GM21447 (cell line): ENCODE measurements around the gene AP1G1.
"Not testable (repeated sequence)": the region's sequence is repeated elsewhere in the genome, so short reads cannot be mapped to it uniquely, and the experiment has no call there.

Source experiments
- ATAC-seq: cut with Tn5 transposase; IDR thresholded peaks from one replicate; pipeline ENCODE4 v1.9.1; 2021; ENCODE audit not compliant: unreplicated experiment

Gene AP1G1

DNA sequence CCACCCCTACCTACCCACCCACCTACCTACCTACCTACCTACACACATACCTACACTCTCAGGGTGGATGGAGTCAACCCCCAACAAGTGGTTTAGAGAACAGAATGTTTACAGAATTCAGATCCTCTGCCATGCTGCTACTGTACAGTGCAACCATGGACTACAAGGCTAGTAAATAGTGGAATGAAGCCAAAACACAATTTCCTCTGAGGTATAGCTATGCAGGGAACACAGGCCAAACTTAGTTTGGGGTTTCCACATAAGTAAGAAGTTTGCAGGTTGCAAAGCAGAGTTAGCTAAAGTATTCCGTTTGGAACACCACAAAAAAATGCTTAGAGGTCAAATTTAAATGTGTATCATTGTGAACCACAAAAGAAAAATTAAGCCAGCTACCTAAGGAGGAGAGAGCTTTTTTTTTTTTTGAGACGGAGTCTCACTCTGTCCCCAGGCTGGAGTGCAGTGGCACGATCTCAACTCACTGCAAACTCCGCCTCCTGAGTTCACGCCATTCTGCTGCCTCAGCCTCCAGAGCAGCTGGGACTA, 2.7 kb upstream of the AP1G1 start:
- ATAC-seq: no peak

DNA sequence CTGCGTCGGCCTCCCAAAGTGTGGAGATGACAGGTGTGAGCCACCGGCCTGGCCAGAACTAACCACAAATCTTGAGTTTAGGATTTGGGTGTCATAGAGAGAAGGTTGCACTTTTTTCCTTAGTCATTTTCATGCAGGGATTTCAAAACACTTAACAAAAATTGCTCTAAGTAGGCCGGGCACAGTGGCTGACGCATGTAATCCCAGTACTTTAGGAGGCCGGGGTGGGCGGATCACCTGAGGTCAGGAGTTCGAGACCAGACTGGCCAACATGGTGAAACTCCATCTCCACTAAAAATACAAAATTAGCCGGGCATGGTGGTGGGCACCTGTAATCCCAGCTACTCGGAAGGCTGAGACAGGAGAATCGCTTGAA, 1.5 kb upstream of the AP1G1 start:
- ATAC-seq: not testable (repeated sequence)

DNA sequence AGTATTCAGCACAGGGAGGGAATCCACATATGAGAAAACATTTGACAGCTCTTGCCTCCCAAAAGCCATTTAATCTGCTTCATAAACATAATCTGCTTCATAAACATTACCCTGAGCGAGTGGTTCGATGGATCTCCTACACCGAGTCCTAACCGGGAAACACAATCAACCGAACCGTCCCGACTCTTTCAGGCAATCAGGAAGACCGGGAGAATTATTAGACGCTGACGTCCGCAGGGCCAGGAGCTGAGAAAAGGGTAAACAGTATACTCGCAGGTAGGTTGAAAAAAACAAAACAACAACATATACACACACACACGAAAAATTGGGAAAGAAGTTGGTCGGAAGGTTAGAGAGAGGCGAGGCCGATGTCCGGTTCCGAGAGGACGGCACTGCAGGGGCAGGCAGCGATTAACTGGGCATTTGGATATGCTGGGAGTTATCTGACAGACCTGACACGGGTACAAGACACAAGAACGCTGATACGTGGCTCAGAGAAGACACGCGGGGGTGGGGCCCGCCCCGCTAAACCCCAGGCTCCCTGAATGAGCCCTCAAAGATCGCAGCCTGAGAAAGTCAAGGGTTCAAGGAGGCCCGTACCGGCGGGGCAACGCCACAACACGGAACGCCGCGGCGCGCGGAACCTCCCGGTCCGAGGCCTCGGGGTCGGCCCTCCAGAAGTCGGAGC, 585 bp downstream of the AP1G1 start:
- peak; percentile 43 for ATAC-seq

DNA sequence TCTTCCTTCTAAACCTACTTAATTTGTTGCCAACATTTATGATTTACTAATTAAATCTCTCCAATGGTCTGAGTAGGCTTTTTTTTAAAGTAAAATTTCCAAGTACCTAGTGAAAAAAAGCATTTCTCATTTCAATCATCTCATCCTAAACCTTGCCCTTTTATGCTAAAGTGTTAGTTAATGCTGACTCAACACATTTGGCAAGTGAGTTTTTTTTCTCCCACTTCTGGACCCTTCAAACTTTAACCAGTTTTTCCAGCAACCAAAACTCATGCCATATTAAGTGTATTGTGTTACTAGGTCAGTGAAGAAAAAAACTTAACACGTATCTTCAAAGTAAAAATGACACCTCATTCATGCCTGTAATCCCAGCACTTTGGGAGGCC, 5.3 kb downstream of the AP1G1 start:
- no peak for ATAC-seq

DNA sequence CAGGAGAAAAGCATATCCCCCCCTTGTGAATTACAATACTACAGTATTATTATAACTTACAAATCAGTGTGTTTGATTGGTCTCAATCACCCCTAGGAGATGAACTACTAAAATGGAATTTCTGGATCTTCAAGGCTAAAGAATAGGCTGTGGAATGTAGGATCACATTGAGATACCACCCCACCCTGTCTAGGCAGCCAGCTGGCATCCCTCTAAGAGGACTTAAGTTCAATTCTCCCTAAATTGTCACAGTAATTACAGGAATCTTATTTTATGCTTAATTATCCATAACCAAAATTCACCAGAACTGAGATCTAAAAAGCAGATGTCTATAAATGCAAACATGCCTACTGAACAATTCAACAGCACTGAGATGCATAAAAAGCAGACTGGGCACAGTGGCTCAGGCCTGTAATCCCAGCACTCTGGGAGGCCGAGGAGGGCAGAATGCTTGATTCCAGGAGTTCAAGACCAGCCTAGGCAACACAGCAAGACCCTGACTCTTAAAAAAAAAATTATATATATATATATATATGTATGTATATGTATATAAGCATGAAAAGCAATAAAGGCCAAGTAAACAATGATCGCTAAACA, 12.0 kb downstream of the AP1G1 start:
- no peak for ATAC-seq

DNA sequence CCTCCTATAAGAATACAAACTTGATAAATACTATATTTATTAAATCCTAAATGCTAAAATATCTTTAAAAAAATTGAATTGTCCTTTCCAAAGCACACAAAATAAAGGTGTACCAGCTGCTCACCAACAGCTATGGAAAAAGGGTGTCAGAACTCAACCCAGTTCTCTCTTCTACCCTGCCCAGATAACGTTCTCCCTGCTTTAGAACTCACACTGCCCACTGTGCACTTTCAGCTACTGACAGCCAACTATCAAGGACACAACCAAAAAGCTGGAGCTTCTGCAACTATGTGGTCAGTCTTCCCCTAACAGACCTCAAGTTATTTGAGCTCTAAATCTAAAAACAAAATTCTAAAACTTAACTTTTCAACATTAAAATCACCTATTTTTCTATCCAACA, 13.7 kb downstream of the AP1G1 start:
- no peak for ATAC-seq

DNA sequence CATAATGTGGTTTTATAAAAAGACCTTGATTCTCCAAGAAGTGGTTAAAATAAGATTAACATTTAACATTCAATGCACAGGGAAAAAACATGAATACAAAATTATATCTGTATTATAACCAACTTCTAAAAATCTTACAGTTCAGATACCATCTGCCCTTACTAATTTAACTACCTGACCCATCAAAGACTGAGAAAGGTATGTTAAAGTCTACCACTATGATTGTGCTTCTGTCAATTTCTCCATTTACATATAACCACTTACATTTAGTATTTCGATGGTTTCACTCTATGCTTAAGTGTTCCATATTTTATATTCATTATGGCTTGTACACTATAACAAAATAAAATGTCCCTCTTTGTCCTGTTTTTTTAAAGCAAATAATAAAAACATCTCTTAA, 14.6 kb downstream of the AP1G1 start:
- no peak for ATAC-seq

DNA sequence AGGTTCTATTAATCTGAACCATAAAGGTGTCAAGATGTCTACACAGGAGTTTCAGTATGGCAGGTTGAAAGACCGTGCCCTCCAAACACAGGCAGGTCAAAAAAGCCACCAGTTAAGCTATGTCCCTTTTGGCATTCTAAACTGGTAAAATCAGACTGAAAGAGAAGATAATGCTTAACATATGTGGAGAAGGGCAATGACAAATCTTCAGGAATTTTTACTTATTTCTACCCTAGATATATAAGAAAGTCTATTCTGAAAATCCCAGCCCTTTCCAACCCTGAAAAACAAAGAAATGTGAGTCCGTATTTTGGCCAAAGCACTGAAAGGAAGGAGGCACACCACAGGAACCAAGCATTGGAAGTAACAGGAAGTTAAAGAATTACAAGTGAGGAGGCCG, 16.5 kb downstream of the AP1G1 start:
- ATAC-seq: no peak

DNA sequence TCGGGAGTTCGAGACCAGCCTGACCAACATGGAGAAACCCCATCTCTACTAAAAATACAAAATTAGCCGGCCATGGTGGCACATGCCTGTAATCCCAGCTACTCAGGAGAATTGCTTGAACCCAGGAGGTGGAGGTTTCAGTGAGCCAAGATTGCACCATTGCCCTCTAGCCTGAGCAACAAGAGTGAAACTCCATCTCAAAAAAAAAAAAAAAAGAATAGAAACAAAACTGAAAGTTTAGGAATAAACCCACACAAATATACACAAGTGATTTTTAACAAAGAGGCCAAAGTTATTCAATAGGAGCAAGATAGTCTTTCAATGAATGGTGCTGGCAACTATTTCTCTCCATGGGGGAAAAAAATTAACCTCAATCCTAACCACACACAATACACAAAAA, 18.3 kb downstream of the AP1G1 start:
- ATAC-seq: not testable (repeated sequence)

DNA sequence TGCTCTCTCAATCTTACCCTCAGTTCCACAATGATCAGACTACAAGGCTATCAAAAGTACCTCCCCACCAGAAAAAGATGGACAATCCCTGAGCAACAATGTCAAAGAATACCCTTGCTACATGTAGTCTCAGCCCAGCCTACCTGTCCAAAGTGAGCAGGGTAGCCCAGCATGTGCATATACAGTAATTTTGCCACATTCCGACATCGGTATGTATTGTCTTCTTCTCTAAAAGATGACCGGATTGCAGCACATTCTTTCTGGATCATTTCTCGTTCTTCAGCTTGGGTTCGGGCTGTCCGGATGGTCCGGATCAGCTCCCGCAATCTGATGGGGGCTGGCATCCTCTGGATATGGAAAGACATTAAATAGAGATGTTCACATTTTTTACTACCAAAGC, 19.5 kb downstream of the AP1G1 start:
- no peak for ATAC-seq

DNA sequence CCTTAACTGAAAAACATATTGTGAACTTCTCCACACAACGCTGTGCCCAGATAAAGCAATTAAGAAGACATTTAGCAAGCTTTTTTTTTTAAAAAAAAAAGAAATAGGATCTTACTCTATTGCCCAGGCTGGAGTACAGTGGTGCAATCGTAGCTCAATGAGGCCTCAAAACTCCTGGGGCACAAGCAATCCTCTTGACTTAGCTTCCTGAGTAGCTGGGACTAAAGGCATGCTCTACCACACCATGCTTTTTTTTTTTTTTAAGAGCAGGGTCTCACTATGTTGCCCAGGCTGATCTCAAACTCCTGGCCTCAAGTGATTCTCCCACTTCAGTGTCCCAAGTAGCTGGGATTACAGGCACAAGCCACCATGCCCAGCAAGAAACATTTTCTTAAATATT, 20.1 kb downstream of the AP1G1 start:
- ATAC-seq: no peak

DNA sequence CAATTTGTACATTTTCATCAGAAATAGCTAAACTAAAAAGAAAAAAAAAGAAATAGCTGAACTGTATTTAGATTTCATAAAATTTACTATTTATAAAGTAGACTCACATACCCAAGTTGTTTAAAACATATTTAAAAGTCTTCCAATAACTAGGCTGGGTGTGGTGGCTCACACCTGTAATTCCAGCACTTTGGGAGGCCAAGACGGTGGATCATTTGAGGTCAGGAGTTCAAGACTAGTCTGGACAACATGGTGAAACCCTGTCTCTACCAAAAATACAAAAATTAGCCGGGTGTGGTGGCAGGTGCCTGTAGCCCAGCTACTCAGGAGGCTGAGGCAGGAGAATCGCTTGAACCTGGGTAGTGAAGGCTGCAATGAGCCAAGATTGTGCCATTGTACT, 23.5 kb downstream of the AP1G1 start:
- ATAC-seq: not testable (repeated sequence)

DNA sequence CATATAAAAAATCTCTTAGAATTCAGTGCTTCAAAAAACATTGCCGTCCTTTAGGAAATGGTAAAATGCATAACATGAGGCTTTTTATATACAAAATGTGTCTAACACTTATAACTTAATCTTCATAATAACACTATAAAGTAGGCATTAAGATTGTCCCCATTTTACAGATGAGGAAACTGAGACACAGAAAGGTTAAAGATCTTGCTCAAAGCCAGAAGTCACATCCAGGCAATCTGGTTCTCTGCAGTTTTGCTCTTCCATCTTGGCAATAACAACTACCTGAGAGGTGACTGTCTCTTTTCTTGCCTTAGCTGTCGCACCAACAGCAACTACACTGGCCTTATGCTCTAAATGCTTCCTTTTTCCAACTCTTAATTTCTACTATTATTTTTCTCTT, 24.5 kb downstream of the AP1G1 start:
- ATAC-seq: no peak

DNA sequence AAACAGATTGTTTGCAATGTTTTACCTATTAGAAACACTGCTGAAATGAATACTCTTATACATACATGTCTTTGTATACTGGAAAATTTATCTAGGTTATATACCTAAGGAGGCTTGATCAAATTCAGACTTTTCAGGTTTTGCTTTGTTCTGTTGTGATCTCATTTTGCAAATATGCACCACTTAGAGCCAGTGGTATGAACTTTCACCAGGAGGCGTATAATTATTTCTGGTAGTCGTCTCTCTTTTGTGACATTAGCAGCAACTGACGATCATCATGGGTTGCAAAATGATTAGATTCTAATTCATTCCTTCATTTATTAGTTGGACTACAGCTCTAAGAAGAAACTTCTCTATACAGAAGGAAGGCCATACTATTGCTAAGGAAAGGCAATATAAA, 26.9 kb downstream of the AP1G1 start:
- ATAC-seq: no peak

DNA sequence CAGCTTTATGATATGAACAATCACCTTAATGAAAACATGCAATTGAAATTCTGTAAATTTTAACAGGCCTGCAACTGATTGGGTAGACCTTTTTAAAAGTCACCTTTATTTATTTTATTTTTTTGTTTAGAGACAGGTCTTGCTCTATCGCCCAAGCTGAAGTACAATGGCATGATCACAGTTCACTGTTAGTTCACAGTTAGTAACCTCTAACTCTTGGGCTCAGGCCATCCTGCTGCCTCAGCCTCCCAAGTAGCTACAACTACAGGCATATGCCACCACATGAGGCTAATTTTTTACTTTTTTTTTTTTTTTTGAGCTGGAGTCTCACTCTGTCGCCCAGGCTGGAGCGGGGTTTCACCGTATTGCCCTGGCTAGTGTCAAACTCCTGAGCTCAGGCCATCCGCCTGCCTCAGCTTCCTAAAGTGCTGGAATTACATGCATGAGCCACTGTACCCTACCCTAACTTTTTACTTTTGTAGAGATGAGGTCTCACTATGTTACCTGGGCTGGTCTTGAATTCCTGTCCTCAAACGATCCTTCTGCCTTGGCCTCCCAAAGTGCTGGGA, 28.0 kb downstream of the AP1G1 start:
- no peak for ATAC-seq

DNA sequence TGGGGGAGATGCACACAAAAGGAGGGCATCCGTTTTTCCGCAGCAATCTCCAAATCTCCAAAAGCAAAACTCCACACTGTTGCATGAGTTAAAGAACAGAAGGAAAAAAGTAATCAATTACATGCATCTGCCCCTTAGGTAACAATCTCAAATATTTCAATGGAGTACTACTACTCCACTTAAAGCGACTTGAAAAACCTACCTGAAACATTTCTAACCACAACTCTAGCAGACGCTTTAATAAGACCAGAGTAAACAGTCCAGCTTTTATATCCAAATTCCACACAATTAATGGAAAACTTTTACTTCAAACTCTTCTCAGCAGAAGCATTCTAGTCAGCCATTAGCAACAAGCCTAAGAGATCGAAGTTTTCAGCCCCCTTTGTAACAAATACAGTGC, 29.9 kb downstream of the AP1G1 start:
- ATAC-seq: no peak

DNA sequence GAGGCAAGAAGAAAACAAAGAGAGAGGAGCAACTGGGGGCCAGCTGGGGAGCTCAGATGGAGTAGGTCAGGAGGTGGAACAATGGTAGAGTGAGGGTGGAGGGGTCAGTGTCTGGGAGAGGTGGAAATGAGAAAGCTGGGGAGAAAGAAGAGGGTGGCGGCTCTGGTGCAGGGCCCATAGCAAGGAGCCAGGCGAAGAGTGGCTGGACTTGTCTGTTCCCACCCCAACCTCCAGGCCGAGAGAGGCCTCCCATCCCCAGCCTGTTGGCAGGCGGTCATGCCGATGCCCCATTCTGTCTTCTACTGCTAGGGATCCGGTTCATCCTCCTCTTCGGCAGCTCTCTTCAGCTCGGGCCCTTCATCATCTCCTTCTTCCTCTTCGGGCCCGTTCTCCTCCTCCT, 31.3 kb downstream of the AP1G1 start:
- no peak for ATAC-seq

DNA sequence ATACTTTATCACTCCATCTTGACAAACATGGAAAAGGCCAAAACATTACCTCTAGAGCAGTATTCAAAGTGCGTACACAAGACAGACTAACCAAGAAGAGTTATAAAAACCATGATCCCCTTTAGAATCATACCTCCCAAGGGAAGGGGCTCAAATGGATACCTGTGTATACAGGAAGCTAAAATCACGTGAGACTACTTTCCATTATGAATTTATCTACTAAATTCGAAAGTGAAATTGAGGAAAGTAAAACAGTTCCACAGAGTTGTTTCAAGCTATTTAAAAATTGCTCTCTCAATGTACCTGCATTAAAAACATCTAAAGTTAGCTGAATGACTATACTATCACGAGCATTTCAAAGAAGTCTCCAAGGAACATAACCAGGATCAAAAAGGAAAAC, 32.7 kb downstream of the AP1G1 start:
- peak; percentile 58 for ATAC-seq

DNA sequence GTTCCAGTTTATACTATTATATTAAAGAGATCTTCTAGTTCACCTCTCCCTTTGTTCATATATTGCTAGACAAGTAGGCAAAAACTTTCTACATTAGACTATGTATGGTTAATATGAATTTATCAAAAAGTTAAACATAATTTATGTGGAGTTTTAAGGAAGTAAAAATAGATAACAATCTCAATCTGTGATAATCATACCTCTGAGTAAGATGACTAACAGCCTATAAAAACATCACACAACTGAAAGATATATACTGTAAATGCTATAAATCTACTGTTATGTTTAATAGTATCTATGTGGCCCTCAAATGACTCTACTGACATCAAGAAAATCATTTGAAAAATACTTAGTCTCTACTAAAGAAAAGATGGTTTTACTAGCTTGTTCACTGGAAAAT, 37.1 kb downstream of the AP1G1 start:
- ATAC-seq: no peak

DNA sequence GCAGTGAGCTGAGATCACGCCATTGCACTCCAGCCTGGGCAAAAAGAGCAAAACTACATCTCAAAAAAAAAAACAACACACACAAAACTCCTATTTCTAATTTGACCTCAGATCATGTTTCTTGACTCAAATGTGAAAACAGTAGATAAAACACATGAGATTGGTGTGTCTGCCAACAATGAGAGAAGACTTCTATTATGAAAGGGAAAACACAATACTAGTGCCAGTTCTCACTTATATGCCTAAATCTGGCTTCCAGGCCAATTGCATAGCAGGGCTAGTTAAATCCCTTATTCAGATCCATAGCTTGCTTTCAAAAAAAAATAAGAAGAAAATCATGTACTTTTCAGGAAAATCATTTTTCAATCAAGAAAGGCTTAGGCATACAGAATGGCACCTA, 39.4 kb downstream of the AP1G1 start:
- ATAC-seq: no peak

DNA sequence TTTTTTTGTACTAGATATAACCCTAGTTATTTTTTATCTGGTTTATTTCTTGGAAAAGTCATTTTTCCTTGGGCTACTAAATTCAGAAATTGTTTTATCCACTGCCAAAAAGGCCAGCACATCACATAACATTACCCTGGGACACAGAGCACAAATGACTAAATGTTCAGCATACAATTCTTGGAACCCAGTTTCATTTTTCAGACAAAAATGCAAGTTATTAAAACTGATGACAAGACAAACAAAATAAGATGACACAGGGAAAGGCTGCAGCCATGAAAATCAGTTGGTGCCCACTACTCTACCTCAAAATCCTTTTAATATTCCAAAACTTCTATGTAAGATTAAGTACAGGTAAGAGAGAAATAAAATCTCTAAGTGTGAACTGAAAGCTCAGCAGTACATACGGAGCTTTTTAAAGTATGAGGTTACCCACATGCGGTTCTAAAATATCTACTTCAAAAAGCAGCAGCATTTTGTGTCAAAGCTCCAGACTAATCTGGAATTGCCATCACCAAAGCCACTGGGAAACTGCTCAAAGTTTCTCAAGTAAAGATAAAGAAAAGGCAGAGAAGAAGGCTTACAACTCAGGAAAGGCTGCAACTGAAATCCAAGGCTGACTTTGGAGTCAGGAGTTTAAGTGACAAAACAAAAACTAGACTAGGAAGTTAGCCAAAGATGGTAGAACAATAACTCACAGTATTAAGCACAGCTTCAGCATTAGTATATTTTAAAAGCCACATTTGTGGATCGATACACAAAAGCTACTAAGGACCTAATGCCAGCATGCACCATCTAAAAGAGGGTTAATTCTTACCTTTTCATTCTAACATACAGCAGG, 41.4 kb downstream of the AP1G1 start:
- ATAC-seq: no peak

DNA sequence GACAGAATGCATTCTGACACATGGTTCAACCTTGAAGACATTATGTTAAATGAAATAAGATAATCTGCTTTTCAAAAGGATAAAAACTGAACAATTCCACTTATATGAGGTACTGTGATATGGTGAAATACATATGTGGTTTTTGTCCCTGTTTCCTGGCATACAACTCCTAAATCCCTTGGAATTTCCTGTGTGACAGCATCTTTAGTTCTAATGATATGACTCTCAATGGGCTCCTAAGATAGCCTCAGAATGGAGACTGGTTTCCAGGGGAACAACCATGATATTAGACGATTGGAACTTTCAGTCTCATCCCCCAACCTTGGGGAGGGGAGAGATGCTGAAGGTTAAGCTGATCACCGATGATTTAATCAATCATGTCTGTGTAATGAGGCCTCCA, 46.4 kb downstream of the AP1G1 start:
- ATAC-seq: no peak
